H1 (cell line): ENCODE data around the gene KIF26B. TPM values are rescaled to one million over a fixed set of nuclear protein-coding genes. Genes with fewer than 3 reads are reported as not detected.

ENCODE experiments used
- CTCF ChIA-PET: fragments of 300-600 bp; sonication (Branson Sonifier 250); formaldehyde crosslinking; loops from one replicate; lab custom pipeline; 2021; ENCODE audit not compliant: partially characterized antibody; lab: Charles Lee
- POLR2A ChIA-PET: fragments of 300-600 bp; sonication (Branson Sonifier 250); formaldehyde crosslinking; loops from one replicate; lab custom pipeline; 2021; ENCODE audit warnings: inconsistent platforms; ENCODE audit not compliant: partially characterized antibody; lab: Charles Lee
- DNase-seq, 2 experiments: peaks; one replicate each; pipeline versions ENCODE4 v3.0.0 to v3.0.0-alpha.2; 2010 to 2022; ENCODE audit warnings: low spot score in 2 of 2, low read depth in 1 of 2, mixed read lengths in 1 of 2
- FAIRE-seq: peaks from 2 replicates; lab custom pipeline; 2011; peaks lifted over from hg19 to GRCh38; lab: Jason Lieb, UNC
- H2AFZ ChIP-seq: 2 replicates; pipeline ENCODE4 v1.8.1; 2012; ENCODE audit warnings: low read length, inconsistent platforms
- H2AK5ac ChIP-seq: 2 replicates; pipeline ENCODE4 v1.6.1; 2013; ENCODE audit warnings: low read depth, low read length
- H2BK120ac ChIP-seq: replicated peaks from 2 replicates; pipeline ENCODE3; 2013; ENCODE audit warnings: low read depth, low read length, inconsistent platforms
- H2BK12ac ChIP-seq: 2 replicates; pipeline ENCODE4 v1.6.1; 2013; ENCODE audit warnings: low read depth, low read length
- H2BK15ac ChIP-seq: 2 replicates; pipeline ENCODE4 v1.6.1; 2013; ENCODE audit warnings: low read length
- H2BK20ac ChIP-seq: 2 replicates; pipeline ENCODE4 v1.6.1; 2013; ENCODE audit warnings: low read length
- H2BK5ac ChIP-seq: 2 replicates; pipeline ENCODE4 v1.6.1; 2013; ENCODE audit warnings: low read depth, low read length
- H3K14ac ChIP-seq: 2 replicates; pipeline ENCODE4 v1.6.1; 2013; ENCODE audit warnings: inconsistent platforms; ENCODE audit not compliant: insufficient read length
- H3K18ac ChIP-seq: 2 replicates; pipeline ENCODE4 v1.6.1; 2013; ENCODE audit warnings: low read length; ENCODE audit errors: extremely low read depth
- H3K23ac ChIP-seq: 2 replicates; pipeline ENCODE4 v1.6.1; 2013; ENCODE audit warnings: inconsistent platforms; ENCODE audit not compliant: insufficient read length
- H3K23me2 ChIP-seq: 2 replicates; pipeline ENCODE4 v1.6.1; 2013; ENCODE audit warnings: low read depth, low read length
- H3K27ac ChIP-seq: 2 replicates; pipeline ENCODE4 v1.6.1; 2011; ENCODE audit warnings: low read depth, low read length, inconsistent platforms
- H3K27me3 ChIP-seq, 4 experiments: replicated peaks in 1 of 4; 1 replicate in 1 of 4; 2 replicates in 3 of 4; pipeline versions ENCODE4 v1.6.1 to v1.8.1; 2011 to 2013; ENCODE audit warnings: low read length in 3 of 4, mild to moderate bottlenecking in 3 of 4, inconsistent platforms in 2 of 4, mixed read lengths in 2 of 4, moderate library complexity in 1 of 4; ENCODE audit not compliant: control insufficient read depth in 3 of 4, insufficient read depth in 3 of 4; ENCODE audit errors: extremely low read depth in 1 of 4
- H3K36me3 ChIP-seq, 4 experiments: 2 replicates each; pipeline versions ENCODE4 v1.6.1 to v1.8.1; 2011 to 2013; ENCODE audit warnings: mild to moderate bottlenecking in 4 of 4, low read length in 3 of 4, moderate library complexity in 2 of 4, control low read depth in 1 of 4, inconsistent platforms in 1 of 4; ENCODE audit not compliant: insufficient read depth in 4 of 4, control insufficient read depth in 2 of 4
- H3K4ac ChIP-seq: replicated peaks from 2 replicates; pipeline ENCODE3; 2013; ENCODE audit warnings: low read length, low read depth, mixed read lengths, inconsistent platforms; ENCODE audit not compliant: insufficient read length
- H3K4me1 ChIP-seq, 4 experiments: replicated peaks in 1 of 4; 1 replicate in 1 of 4; 2 replicates in 3 of 4; pipeline versions ENCODE4 v1.6.1 to v1.8.1; 2011 to 2013; ENCODE audit warnings: low read length in 3 of 4, inconsistent platforms in 2 of 4, mixed read lengths in 1 of 4; ENCODE audit not compliant: insufficient read depth in 4 of 4, control insufficient read depth in 3 of 4
- H3K4me2 ChIP-seq, 2 experiments: 2 replicates each; pipeline versions ENCODE4 v1.6.1 to v1.8.1; 2011 to 2013; ENCODE audit warnings: low read depth in 2 of 2, low read length in 2 of 2, control low read depth in 1 of 2, inconsistent platforms in 1 of 2, mild to moderate bottlenecking in 1 of 2; ENCODE audit not compliant: insufficient read depth in 1 of 2
- H3K4me3 ChIP-seq, 4 experiments: fragments of 200-600, 300-600 bp in 1 of 4; sonication (generic), shearing (Covaris generic), sonication (Bioruptor Twin) in 1 of 4; 2 replicates each; pipeline versions ENCODE4 v1.5.1 to v1.8.1; 2011 to 2016; ENCODE audit warnings: low read length in 4 of 4, low read depth in 3 of 4, control low read depth in 2 of 4, inconsistent platforms in 2 of 4, mild to moderate bottlenecking in 2 of 4, mixed read lengths in 1 of 4, moderate library complexity in 1 of 4; ENCODE audit not compliant: insufficient read depth in 2 of 4; ENCODE audit errors: extremely low read depth in 1 of 4
- H3K56ac ChIP-seq: replicated peaks from 2 replicates; pipeline ENCODE3; 2013; ENCODE audit warnings: low read depth, mild to moderate bottlenecking, mixed read lengths, low read length, inconsistent platforms; ENCODE audit not compliant: insufficient read length
- H3K79me1 ChIP-seq: 2 replicates; pipeline ENCODE4 v1.6.1; 2013; ENCODE audit warnings: low read depth, low read length, control low read depth
- H3K79me2 ChIP-seq, 2 experiments: 2 replicates each; pipeline versions ENCODE4 v1.6.1 to v1.8.1; 2012 to 2013; ENCODE audit warnings: low read length in 2 of 2, mild to moderate bottlenecking in 2 of 2, inconsistent platforms in 1 of 2; ENCODE audit not compliant: insufficient read depth in 2 of 2, control insufficient read depth in 1 of 2
- H3K9ac ChIP-seq, 4 experiments: replicated peaks in 1 of 4; 1 replicate in 1 of 4; 2 replicates in 3 of 4; pipeline versions ENCODE4 v1.6.1 to v1.8.1; 2011 to 2013; ENCODE audit warnings: low read depth in 3 of 4, low read length in 3 of 4, control low read depth in 2 of 4, mild to moderate bottlenecking in 2 of 4, moderate library complexity in 2 of 4, inconsistent platforms in 1 of 4; ENCODE audit errors: extremely low read depth in 1 of 4
- H3K9me3 ChIP-seq, 2 experiments: 2 replicates each; pipeline versions ENCODE4 v1.6.1 to v1.8.1; 2012 to 2013; ENCODE audit warnings: mild to moderate bottlenecking in 2 of 2, moderate library complexity in 2 of 2, control low read depth in 1 of 2, inconsistent platforms in 1 of 2, low read depth in 1 of 2, low read length in 1 of 2, mixed read lengths in 1 of 2; ENCODE audit not compliant: insufficient read depth in 2 of 2
- H4K20me1 ChIP-seq, 2 experiments: replicated peaks in 1 of 2; 2 replicates each; pipeline versions ENCODE3 to v1.8.1; 2011 to 2013; ENCODE audit warnings: inconsistent platforms in 2 of 2, low read length in 2 of 2, mild to moderate bottlenecking in 1 of 2; ENCODE audit not compliant: insufficient read depth in 2 of 2, control insufficient read depth in 1 of 2
- H4K5ac ChIP-seq: 2 replicates; pipeline ENCODE4 v1.6.1; 2013; ENCODE audit warnings: low read length, low read depth, mixed read lengths, inconsistent platforms; ENCODE audit not compliant: insufficient read length
- H4K8ac ChIP-seq: 2 replicates; pipeline ENCODE4 v1.8.0; 2013; ENCODE audit warnings: mild to moderate bottlenecking, moderate library complexity, low read length, inconsistent platforms; ENCODE audit not compliant: insufficient read depth; ENCODE audit errors: extremely low read depth
- H4K91ac ChIP-seq: replicated peaks from 2 replicates; pipeline ENCODE3; 2013; ENCODE audit warnings: low read length, mixed read lengths, inconsistent platforms; ENCODE audit not compliant: insufficient read length
- CBX8 ChIP-seq: fragments of 300-800, 300-1000 bp; sonication (generic); IDR thresholded peaks from 2 replicates; pipeline ENCODE4 v1.7.1; 2016; ENCODE audit warnings: low read depth, low read length, borderline replicate concordance
- CEBPB ChIP-seq: IDR thresholded peaks from 2 replicates; pipeline ENCODE4 v1.6.1; 2012; ENCODE audit warnings: low read depth, low read length
- GABPA ChIP-seq: IDR thresholded peaks from 2 replicates; pipeline ENCODE4 v1.6.1; 2011; ENCODE audit warnings: mild to moderate bottlenecking, low read length, moderate library complexity, borderline replicate concordance; ENCODE audit not compliant: insufficient read depth
- RXRA ChIP-seq: IDR thresholded peaks from 2 replicates; pipeline ENCODE4 v1.6.1; 2011; ENCODE audit warnings: low read depth, mild to moderate bottlenecking, low read length, moderate library complexity; ENCODE audit not compliant: insufficient read depth
- SAP30 ChIP-seq: fragments of 300-600 bp; sonication (generic); IDR thresholded peaks from 2 replicates; pipeline ENCODE4 v1.7.1; 2012; ENCODE audit warnings: low read length, moderate library complexity, mild to moderate bottlenecking, inconsistent platforms; ENCODE audit not compliant: insufficient read depth, insufficient replicate concordance
- SIX5 ChIP-seq: IDR thresholded peaks from 2 replicates; pipeline ENCODE4 v1.6.1; 2011; ENCODE audit warnings: mild to moderate bottlenecking, low read depth, low read length
- SRF ChIP-seq: IDR thresholded peaks from 2 replicates; pipeline ENCODE4 v1.6.1; 2011; ENCODE audit warnings: mild to moderate bottlenecking, low read depth, low read length, moderate library complexity
- YY1 ChIP-seq: IDR thresholded peaks from 2 replicates; pipeline ENCODE4 v1.6.1; 2011; ENCODE audit warnings: low read depth, mild to moderate bottlenecking, low read length
- WGBS, 2 experiments: shearing (Covaris generic) in 1 of 2; methylation state at CpG; one replicate each; pipeline versions ENCODE4 v1.1.6 to v1.1.7; 2013 to 2015; ENCODE audit warnings: low lambda C conversion rate in 2 of 2, mixed read lengths in 2 of 2, inconsistent platforms in 1 of 2, low coverage in 1 of 2, missing lambda C conversion rate in 1 of 2; ENCODE audit not compliant: insufficient replicate concordance in 2 of 2, insufficient coverage in 1 of 2, insufficient read length in 1 of 2; ENCODE audit errors: extremely low coverage in 1 of 2, missing lambda C conversion rate in 1 of 2; 5-methylcytosine and 5-hydroxymethylcytosine counted together
- polyA plus RNA-seq, 7 experiments: library from polyadenylated mRNA; depleted of rRNA in 3 of 7; stranded (reverse) in 5 of 7; unstranded in 2 of 7; fragments of >200 nt in 5 of 7; fragments of 200-250 nt in 2 of 7; gene quantifications; 1 replicate in 5 of 7; 2 replicates in 1 of 7; 4 replicates in 1 of 7; pipeline versions ENCODE4 v1.2.1 to v1.2.3, GENCODE V29; 2011 to 2013; ENCODE audit warnings: missing spikeins in 2 of 7, mixed read lengths in 2 of 7
- total RNA-seq: library from RNA; stranded (reverse); fragmentation: NEBNext Ultra II Directional; extraction: Animal tissue kit (Norgen Biotek cat#: 25700); gene quantifications from 2 replicates; pipeline ENCODE4 v1.2.1, GENCODE V29; 2021
- TF ChIP-seq, protein P1 (sequence below): IDR thresholded peaks from 2 replicates; pipeline ENCODE4 v1.6.1; 2011; ENCODE audit warnings: low read length, improper control_type of control experiment
- TF ChIP-seq, protein P2 (sequence below): IDR thresholded peaks from 2 replicates; pipeline ENCODE4 v1.6.1; 2012; ENCODE audit warnings: low read length, inconsistent platforms

Gene KIF26B
- total and polyA plus RNA-seq, 2 of the 8 experiments (the other 6 are each of a cell fraction or from before 2014, with no cell fraction given), result 0.06 to 0.28 TPM

DNA sequence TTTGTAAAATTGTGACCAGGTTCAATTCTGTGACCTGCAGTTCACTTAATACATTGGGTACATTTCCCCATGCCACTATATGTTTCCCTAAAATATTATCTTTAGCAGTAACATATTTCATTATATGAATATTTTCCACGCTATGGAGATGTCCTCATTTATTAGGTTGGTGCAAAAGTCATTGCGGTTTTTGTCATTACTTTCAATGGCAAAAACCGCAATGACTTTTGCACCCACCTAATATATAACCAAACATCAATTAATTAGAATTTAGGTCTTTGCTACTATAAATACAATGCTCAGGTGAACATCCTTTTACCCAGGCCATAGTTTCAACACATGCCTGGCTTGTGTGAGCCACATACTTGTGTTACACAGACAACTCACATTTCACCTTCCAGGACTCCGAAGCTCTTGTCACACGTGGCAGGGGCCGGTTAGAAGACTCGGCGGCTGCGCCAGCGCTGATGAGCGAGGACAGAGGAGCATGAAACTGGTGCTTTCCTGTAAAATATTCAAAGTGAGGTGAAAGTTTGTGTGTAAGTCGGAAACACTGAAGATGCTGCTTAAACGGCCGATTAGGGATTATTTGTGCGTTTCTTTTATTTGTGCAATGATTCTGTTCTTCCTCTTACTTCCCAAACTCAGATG, 215.5 kb downstream of the KIF26B start:
- Histone ChIP-seq H2AK5ac (no peak overlapping the region), H3K27me3 (0 out of 7 replicates have a peak, but pooled peaks cover 0 to 2% (median 0%) of the 10 kb centered on the region in 4 experiments), H2AFZ (no peak overlapping the region), H2BK15ac (no peak overlapping the region), H3K79me1 (no peaks in the 10 kb centered on the region), H3K79me2 (no peaks in the 10 kb centered on the region), H3K56ac (no peak overlapping the region), H3K23me2 (no peaks in the 10 kb centered on the region), H3K14ac (no peak overlapping the region), H3K9me3 (peaks cover 9 to 11% of the 10 kb centered on the region in 2 experiments; a peak in 3 of 4 replicates), H3K9ac (no peak overlapping the region), H4K5ac (no peak overlapping the region), H2BK120ac (no peak overlapping the region), H4K8ac (no peak overlapping the region), H3K23ac (no peak overlapping the region), H3K4me2 (no peak overlapping the region), H3K4me1 (no peaks in the 10 kb centered on the region), H4K91ac (no peak overlapping the region), H3K4ac (no peak overlapping the region), H3K27ac (no peak overlapping the region), H2BK20ac (no peak overlapping the region), H3K36me3 (no peaks in the 10 kb centered on the region), H3K4me3 (no peak overlapping the region), H4K20me1 (no peaks in the 10 kb centered on the region), H2BK5ac (no peak overlapping the region), H3K18ac (no peak overlapping the region), H2BK12ac (no peak overlapping the region)
- 88% methylated on average over 15 of the region's 15 CpGs; no CpG with 5 or more reads in 1 of the 2 experiments for WGBS, 2 experiments
- CTCF ChIA-PET, result no interaction called here
- DNase-seq (no peak), FAIRE-seq (no peak)
- POLR2A ChIA-PET, result no interaction called here
- TF ChIP-seq YY1 (no peak), GABPA (no peak), SAP30 (no peak), CBX8 (no peak), SIX5 (no peak), RXRA (no peak), SRF (no peak), CEBPB (no peak)
- TF ChIP-seq, protein P1, sequence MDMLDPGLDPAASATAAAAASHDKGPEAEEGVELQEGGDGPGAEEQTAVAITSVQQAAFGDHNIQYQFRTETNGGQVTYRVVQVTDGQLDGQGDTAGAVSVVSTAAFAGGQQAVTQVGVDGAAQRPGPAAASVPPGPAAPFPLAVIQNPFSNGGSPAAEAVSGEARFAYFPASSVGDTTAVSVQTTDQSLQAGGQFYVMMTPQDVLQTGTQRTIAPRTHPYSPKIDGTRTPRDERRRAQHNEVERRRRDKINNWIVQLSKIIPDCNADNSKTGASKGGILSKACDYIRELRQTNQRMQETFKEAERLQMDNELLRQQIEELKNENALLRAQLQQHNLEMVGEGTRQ, result no peak
- TF ChIP-seq, protein P2, sequence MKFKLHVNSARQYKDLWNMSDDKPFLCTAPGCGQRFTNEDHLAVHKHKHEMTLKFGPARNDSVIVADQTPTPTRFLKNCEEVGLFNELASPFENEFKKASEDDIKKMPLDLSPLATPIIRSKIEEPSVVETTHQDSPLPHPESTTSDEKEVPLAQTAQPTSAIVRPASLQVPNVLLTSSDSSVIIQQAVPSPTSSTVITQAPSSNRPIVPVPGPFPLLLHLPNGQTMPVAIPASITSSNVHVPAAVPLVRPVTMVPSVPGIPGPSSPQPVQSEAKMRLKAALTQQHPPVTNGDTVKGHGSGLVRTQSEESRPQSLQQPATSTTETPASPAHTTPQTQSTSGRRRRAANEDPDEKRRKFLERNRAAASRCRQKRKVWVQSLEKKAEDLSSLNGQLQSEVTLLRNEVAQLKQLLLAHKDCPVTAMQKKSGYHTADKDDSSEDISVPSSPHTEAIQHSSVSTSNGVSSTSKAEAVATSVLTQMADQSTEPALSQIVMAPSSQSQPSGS, result no peak
